ENCODE data around the gene HBP1.

DNA sequence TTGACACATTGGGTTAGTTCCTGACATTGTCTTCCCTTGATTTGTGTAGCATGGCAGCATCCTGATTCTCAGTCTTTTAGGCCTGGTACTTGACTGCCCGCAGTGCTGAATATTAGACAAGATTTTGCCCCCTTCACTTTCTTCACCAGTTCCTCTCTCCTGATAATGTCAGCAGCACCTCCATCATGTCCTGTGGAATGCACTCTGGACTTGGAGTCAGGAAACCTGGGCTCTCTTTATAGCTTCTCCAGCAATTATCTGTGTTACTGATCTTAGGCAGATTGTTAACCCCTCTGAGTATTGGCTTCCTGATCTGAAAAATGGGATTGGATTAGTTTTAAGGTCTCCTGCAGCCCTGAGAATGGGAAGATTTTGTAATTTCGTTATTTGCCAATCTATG lies 19.0 kb downstream of the HBP1 start:
- TF ChIP-seq, protein P1, sequence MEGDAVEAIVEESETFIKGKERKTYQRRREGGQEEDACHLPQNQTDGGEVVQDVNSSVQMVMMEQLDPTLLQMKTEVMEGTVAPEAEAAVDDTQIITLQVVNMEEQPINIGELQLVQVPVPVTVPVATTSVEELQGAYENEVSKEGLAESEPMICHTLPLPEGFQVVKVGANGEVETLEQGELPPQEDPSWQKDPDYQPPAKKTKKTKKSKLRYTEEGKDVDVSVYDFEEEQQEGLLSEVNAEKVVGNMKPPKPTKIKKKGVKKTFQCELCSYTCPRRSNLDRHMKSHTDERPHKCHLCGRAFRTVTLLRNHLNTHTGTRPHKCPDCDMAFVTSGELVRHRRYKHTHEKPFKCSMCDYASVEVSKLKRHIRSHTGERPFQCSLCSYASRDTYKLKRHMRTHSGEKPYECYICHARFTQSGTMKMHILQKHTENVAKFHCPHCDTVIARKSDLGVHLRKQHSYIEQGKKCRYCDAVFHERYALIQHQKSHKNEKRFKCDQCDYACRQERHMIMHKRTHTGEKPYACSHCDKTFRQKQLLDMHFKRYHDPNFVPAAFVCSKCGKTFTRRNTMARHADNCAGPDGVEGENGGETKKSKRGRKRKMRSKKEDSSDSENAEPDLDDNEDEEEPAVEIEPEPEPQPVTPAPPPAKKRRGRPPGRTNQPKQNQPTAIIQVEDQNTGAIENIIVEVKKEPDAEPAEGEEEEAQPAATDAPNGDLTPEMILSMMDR (IDR thresholded peaks at IDR 0.05) = no peak
- no peak for TF ChIP-seq POLR2A (IDR thresholded peaks at IDR 0.05)

Data from heart left ventricle (tissue), 13 donors.